HG03039 (cell line): ENCODE results near the gene ST14.
"Not testable (repeated sequence)": the region's sequence is repeated elsewhere in the genome, so short reads cannot be mapped to it uniquely, and the experiment has no call there.

Experiments used
- ATAC-seq: cut with Tn5 transposase; IDR thresholded peaks from one replicate; pipeline ENCODE4 v1.9.1; 2021; ENCODE audit warnings: mild to moderate bottlenecking, moderate library complexity; ENCODE audit not compliant: unreplicated experiment

Gene ST14

DNA sequence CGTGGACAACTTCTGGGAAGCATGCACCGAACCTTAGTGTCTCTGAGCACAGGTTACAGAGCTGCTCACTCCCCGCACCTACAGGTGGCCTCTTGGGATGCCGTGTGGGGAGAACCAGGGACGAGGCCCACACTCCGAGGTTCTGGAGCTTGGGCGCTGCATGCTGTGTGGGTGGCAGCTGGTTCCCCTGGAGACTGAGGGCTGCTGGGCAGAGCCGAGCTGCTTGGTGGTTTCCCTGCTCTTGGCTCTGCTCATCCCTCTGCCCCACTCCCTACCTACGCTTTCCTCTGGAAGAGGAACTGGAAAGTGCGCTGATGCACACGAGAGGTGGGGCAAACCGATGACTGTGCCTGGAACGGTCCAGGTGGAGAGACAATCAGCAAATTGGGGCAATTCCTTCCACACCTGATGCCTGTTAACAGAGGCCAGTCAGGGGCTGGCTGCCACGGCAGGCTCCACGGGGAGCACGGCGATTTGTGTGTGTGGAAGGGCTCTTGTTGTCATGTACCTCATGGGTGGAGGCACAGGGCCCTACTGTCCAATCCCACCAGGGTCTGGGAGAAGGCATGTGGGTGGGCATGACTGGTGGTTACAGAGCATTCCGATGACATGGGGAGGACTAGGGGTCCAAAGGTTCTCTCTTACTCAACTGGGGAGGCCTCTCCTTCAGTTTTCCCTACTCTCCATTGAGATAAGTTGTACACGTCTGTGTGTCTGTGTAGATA lies 60.9 kb downstream of the ST14 start:
- ATAC-seq, result no peak

DNA sequence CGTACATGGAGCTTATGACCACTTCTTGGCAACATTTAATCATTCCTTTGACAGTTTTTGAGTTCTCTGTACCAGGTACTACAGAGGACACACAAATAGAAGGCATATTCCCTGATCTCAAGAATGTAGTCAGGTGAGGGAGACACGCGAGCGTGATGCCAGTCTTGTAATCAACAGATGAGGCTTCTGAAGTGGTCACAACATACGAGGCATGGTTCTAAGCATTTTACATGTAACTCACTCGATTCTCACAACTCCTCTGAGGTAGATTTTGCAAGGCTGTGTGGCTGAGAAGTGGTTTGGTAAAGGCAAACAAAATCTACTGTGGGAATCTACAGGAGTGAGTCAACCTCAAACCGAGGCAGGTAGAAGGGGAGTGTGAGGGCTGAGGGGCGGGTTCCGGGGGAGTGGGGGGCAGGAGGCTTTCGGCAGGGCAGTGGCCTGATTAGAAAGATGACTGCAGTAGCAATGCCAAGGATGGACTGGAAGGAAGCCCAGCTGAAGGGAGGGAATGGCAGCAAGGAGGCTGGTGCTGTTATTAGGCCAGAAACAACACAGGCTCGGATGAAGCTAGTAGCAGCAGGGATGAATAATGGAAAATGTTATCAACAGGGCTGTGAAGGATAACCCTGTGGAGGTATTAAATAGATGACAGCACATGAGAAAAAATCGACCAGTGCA lies 63.8 kb downstream of the ST14 start:
- no peak for ATAC-seq

DNA sequence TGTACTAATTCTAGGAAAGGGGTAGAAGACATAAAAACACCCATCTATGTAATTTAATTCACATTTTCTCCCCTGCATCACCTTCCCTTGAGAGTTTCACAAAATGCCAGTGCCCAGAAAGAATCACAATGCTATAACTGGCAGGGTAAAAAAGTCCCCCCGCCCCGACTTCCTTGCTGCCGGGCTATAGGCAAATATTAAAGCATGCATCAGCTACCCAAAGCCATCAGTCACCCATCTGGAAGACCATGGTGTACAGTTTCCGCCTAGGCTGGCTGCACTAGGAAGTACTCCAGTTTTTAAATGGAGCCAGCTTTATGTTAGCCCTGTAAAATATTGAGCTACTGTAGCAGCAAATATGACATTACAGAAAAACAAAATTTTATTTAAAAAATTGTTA lies 67.8 kb downstream of the ST14 start:
- no peak for ATAC-seq

DNA sequence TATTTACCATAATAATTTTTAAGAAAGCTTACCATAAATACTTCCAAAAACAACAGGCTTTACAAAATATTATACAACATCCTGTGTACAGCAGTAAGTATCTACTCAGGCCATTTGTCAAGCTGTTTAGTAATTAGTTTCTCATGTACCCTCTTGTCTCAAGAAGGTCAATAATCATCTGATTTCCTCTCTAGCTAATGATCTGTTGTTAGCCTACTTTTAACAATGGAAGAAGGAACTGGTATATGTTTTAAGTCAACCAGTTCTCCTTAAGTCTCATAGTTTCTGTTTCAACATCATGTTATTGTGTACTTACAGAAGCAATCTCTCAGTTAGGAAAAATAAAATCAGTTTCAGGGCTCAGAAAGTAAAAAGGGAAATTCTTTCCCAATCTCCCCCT lies 73.9 kb downstream of the ST14 start:
- not testable (repeated sequence) for ATAC-seq

DNA sequence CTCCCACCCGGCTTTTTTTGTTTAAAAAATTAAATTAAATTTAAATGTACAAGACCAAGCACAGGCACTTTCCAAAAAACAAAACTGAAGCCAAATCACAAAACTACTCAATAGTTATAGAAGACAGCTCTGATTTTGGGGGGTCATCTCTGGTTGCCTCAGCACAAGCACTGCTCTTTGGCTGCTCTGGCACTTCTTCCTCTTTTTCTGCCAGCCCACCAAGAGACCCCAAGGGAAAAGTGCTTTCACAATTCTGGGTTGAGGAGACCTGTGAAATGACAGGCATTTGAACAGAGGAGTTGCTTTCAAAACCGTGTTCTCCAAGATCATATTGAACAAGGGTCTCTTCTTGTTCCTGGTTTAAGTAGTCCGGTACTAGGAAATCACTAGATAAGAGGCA lies 74.3 kb downstream of the ST14 start:
- ATAC-seq, result not testable (repeated sequence)

DNA sequence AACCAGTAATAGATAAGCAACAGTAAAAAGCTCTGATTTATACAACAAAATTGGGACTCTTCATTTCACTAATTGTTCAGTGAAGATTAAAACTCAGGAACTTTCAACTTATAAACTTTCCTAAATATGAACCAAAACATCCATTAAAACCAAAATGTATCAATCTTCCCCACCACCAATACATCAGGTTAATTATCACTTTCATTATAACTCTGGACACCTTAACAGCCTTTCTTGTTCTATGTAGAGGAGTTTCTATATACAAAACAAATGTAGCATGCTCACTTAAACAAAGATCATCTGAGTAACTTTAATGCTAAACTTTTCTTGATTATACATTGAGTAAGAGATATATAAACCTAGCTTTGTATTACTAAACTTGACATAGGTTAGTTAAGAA lies 74.7 kb downstream of the ST14 start:
- ATAC-seq, result no peak

DNA sequence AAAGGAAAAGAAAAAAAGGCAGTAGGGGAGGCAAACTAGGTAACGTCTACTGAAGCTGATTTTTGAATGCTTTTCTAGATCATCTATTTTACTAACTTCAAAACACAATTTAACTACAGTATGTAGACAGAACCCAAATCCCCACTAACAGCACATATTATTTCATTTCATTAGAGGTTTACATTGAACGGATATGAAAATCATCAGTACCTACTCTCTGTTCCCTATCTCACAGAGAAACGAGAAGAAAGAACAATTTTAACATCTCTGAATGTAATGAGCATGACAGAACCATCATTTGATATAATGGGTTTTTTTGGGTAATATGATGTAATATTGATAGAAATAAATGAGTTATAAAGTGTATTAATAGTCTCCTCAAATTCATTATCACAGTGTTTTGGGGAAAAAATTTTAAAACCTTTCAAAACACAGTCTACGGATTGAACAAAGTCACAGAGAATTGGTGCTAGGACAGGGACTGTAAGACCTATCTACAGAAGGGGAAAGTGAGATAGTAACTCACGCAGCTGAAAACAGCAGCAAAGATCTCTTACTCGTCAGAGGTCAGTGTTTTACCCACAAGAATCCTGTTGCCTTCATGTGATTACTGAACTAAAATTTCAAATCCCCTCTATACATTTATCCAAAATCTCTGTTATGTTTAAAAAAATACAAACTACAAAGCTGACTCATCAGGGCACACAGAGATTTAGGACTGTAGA lies 77.9 kb downstream of the ST14 start:
- no peak for ATAC-seq

DNA sequence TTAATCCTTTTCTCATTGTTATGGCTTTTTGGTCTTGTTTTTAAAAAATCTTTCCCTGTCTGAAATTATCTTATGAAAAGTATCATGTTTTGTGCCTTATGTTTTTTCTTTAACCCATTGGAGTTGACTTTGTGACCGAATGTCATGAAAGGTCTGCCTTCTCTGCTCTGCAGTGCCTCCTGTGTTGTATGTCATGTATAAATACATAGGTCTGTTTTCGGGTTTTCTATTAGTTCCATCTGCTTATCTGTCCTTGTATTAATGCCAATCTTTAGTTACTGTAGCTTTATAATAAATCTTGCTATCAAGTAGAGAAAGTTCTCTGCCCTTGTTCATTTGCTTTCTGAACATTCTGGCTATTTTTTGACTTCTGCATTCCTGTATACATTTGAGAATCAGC lies 82.1 kb downstream of the ST14 start:
- no peak for ATAC-seq

DNA sequence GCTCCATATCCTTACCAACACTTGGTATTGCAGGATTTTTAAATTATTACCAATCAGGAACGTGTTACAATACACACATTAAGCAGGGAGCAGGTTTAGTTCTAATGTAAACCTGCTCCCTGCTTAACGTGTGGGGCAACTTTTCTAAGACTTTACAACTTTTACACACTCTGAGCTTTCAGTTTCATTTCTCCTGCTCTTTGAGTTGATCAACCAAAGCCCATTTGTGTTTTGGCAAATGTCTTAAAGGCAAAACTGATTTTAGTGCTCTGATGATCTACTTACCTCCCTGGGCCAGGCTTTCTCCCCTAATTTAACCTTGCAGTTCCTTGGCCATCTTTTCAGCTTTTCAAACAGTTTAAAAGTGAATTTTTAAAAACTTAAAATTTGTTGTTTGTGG lies 84.2 kb downstream of the ST14 start:
- peak; percentile 71 for ATAC-seq

DNA sequence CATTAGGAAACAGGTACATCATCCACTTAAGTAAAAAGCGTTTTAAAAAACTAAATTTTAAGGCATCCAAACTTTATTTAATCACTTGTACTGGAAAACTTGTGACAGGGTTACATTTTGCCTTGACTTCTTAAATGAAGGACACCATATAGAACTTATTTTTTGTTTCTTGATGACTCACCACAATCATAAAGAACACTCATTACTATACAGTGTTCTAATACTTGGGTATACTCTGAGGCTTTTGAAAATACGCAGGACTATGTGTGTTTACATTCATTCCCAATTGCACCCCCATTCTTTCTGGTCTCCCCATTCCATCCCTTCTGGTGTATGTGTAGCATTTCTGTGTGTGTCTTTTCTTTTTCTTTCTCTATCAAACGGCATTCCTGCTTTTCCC lies 85.3 kb downstream of the ST14 start:
- ATAC-seq, result no peak

DNA sequence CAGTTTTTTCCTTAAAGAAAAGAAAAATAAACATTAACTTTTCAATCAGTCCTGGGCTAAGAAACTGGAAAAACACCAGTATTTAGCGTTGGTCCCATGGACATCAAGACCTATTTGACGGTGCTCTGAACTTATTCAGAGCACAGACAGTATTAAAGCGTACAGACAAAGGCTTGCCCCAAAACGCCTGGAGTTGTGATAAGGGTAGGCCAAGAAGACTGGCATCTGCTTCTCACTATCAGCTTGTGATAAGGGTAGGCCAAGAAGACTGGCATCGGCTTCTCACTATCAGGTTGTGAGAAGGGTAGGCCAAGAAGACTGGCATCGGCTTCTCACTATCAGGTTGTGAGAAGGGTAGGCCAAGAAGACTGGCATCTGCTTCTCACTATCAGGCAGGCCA lies 85.8 kb downstream of the ST14 start:
- not testable (repeated sequence) for ATAC-seq

DNA sequence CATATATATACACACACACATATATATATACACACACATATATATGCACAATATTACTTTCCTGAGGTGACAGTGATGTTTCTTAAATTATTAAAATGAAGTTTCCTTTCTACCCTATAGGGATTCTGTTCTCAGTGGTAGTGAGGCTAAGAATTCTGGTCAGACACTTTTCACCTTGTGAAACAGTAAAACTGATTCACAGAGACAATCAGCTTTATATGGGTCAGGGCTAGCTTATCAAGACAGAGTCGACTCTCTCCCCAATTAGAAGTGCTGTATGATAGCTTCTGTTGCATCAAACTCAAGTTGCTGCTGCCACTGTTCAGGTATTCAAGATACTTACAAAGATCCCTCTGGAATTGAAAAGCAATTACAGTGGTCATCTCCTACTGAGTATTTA lies 86.7 kb downstream of the ST14 start:
- ATAC-seq, result no peak

DNA sequence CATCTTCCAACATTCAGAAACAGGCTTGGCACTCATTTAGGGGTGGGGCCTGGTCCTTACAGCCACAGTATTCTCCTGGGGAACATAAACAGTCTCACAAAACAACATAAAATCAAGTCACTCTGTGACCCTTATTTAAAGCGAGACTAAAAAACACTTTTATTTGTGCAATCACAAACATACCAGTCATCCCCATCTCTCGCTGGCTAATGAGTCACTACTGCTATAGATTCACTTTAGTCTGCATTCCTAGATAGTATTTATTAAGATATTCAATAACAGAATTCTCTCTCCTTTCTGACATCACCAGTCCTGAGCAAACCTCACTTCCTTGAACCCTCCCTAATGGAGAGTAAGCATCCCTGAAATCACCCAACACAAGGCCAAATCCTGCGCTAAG lies 87.2 kb downstream of the ST14 start:
- ATAC-seq, result no peak

DNA sequence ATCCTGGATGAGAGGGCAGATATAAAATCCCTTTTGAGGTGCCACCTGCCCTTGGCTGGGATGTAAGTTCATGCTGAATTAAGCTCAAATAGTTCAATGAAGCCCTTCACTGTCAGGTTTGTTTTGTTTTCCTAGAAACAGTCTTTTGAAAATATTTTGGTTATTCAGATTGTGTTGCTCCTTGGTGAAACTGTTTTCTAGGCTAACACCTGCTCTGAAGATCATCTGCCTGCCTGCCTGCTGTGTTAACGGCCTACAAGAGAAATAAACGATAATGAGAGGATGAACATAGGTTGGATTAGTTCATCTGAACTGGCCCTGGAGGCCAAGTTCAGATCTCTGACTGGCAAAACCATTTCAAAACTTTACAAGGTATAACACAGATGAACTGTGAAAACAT lies 87.7 kb downstream of the ST14 start:
- no peak for ATAC-seq

DNA sequence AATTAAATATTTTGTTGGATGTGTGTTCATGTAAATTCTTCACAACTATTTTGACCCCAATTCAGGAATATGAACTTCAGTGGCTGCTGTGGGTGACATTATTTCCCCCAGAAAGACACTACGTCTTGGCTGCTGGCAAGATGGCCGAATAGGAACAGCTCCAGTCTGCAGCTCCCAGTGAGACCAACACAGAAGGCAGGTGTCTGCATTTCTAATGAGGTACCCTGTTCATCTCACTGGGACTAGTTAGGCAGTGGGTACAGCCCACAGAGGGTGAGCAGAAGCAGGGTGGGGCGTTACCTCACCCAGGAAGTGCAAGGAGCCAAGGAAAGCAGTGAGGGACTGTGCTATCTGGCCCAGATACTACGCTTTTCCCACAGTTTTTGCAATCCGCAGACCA lies 89.8 kb downstream of the ST14 start:
- no peak for ATAC-seq

DNA sequence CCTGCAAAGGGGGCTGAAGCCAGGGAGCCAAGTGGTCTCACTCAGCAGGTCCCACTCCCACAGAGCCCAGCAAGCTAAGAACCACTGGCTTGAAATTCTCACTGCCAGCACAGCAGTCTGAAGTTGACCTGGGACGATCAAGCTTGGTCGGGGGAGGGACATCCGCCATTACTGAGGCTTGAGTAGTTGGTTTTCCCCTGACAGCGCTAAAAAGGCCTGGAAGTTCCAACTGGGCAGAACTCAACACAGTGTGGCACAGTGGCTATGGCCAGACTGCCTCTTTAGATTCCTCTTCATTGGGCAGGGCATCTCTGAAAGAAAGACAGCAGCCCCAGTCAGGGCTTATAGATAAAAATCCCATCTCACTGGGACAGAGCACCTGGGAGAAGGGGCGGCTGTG lies 90.3 kb downstream of the ST14 start:
- not testable (repeated sequence) for ATAC-seq

DNA sequence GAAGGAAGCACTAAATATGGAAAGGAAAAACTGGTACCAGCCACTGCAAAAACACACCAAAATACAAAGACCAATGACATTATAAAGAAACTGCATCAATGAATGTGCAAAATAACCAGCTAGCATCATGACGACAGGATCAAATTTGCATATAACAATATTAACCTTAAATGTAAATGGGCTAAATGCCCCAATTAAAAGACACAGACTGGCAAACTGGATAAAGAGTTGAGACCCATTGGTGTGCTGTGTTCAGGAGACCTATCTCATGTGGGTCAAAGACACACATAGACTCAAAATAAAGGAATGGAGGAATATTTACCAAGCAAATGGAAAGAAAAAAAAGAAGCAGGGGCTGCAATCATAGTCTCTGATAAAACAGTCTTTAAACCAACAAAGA lies 92.2 kb downstream of the ST14 start:
- ATAC-seq, result not testable (repeated sequence)
